PC-3 (cell line): ENCODE results near the gene TUBA3E.

ENCODE experiments used
- EZH2 ChIP-seq: fragments of 300-600 bp; sonication (generic); IDR thresholded peaks from one replicate; pipeline ENCODE4 v1.6.1; 2017; ENCODE audit warnings: antibody characterized with exemption, mild to moderate bottlenecking, low read length; ENCODE audit not compliant: unreplicated experiment
- EZH2phosphoT487 ChIP-seq: fragments of 300-600 bp; sonication (generic); IDR thresholded peaks from 2 replicates; pipeline ENCODE4 v1.6.1; 2018; ENCODE audit warnings: mild to moderate bottlenecking, antibody characterized with exemption, low read length, borderline replicate concordance
- TF ChIP-seq, protein P1 (sequence below): fragments of 300-600 bp; sonication (generic); conservative IDR thresholded peaks from 2 replicates; pipeline ENCODE4 v1.5.1; 2017; ENCODE audit warnings: antibody characterized with exemption, low read depth, mild to moderate bottlenecking, low read length

DNA sequence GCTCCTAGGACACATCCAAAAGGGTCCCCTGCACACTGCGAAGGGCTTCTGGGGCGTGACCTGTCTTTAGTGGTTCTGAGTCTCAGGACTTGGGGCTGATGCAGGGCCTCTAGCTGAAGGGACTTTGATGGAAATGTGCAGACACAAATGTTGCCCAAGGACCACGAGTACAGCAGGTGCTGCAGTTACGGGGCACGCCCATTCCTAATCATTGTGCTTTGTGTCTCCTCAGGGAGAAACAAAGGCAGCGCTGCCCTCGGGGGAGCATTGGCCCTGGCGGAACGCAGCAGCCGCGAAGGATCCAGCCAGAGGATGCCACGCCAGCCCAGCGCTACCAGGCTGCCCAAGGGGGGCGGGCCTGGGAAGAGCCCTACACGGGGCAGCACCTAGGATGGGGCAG, 8.0 kb downstream of the TUBA3E start:
- TF ChIP-seq EZH2: no peak
- no peak for TF ChIP-seq EZH2phosphoT487
- TF ChIP-seq, protein P1, sequence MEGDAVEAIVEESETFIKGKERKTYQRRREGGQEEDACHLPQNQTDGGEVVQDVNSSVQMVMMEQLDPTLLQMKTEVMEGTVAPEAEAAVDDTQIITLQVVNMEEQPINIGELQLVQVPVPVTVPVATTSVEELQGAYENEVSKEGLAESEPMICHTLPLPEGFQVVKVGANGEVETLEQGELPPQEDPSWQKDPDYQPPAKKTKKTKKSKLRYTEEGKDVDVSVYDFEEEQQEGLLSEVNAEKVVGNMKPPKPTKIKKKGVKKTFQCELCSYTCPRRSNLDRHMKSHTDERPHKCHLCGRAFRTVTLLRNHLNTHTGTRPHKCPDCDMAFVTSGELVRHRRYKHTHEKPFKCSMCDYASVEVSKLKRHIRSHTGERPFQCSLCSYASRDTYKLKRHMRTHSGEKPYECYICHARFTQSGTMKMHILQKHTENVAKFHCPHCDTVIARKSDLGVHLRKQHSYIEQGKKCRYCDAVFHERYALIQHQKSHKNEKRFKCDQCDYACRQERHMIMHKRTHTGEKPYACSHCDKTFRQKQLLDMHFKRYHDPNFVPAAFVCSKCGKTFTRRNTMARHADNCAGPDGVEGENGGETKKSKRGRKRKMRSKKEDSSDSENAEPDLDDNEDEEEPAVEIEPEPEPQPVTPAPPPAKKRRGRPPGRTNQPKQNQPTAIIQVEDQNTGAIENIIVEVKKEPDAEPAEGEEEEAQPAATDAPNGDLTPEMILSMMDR: no peak
